MM.1S (cell line): Measurements from ENCODE around the gene CST8.

Experiments used
- DNase-seq: peaks from one replicate; pipeline ENCODE4 v3.0.0-alpha.2; 2015
- H2AFZ ChIP-seq: fragments of 300-600 bp; sonication (generic); 2 replicates; pipeline ENCODE4 v1.6.0; 2016; ENCODE audit warnings: antibody characterized with exemption, low read length
- H3F3A ChIP-seq: fragments of 300-600 bp; sonication (generic); 2 replicates; pipeline ENCODE4 v1.6.1; 2016; ENCODE audit warnings: mild to moderate bottlenecking, antibody characterized with exemption, low read length, moderate library complexity, mixed read lengths; ENCODE audit not compliant: insufficient read depth
- H3K27ac ChIP-seq: fragments of 300-600 bp; sonication (generic); 2 replicates; pipeline ENCODE4 v1.5.1; 2016; ENCODE audit warnings: mild to moderate bottlenecking, low read length
- H3K27me3 ChIP-seq: fragments of 300-600 bp; sonication (generic); replicated peaks from 2 replicates; pipeline ENCODE4 v1.6.0; 2016; ENCODE audit warnings: low read length; ENCODE audit not compliant: insufficient read depth
- H3K36me3 ChIP-seq: fragments of 300-600 bp; sonication (generic); replicated peaks from 2 replicates; pipeline ENCODE4 v1.6.1; 2016; ENCODE audit warnings: mild to moderate bottlenecking, low read length, mixed read lengths; ENCODE audit not compliant: insufficient read depth
- H3K4me1 ChIP-seq: fragments of 300-600 bp; sonication (generic); 2 replicates; pipeline ENCODE4 v1.6.1; 2016; ENCODE audit warnings: low read length, mixed read lengths
- H3K4me2 ChIP-seq: fragments of 300-600 bp; sonication (generic); 2 replicates; pipeline ENCODE4 v1.6.0; 2016; ENCODE audit warnings: low read depth, low read length
- H3K4me3 ChIP-seq: fragments of 300-600 bp; sonication (generic); 2 replicates; pipeline ENCODE4 v1.5.1; 2016; ENCODE audit warnings: low read length, mixed read lengths
- H3K79me2 ChIP-seq: fragments of 300-600 bp; sonication (generic); 2 replicates; pipeline ENCODE4 v1.6.1; 2016; ENCODE audit warnings: mixed run types, low read length, mixed read lengths
- H3K9ac ChIP-seq: fragments of 300-600 bp; sonication (generic); 2 replicates; pipeline ENCODE4 v1.6.1; 2016; ENCODE audit warnings: low read length, mixed read lengths
- H3K9me2 ChIP-seq: fragments of 300-600 bp; sonication (generic); replicated peaks from 2 replicates; pipeline ENCODE4 v1.6.1; 2016; ENCODE audit warnings: mild to moderate bottlenecking, low read length, mixed read lengths; ENCODE audit not compliant: insufficient read depth
- H3K9me3 ChIP-seq: fragments of 300-600 bp; sonication (generic); replicated peaks from 2 replicates; pipeline ENCODE4 v1.6.1; 2016; ENCODE audit warnings: mild to moderate bottlenecking, low read length, mixed read lengths; ENCODE audit not compliant: insufficient read depth
- H4K20me1 ChIP-seq: fragments of 300-600 bp; sonication (generic); 2 replicates; pipeline ENCODE4 v1.6.1; 2016; ENCODE audit warnings: mild to moderate bottlenecking, low read length, moderate library complexity, mixed read lengths; ENCODE audit not compliant: insufficient read depth
- CTCF ChIP-seq: fragments of 300-600 bp; sonication (generic); IDR thresholded peaks from 2 replicates; pipeline ENCODE4 v1.5.1; 2016; ENCODE audit warnings: antibody characterized with exemption, low read length, mixed read lengths
- EZH2 ChIP-seq: fragments of 300-600 bp; sonication (generic); optimal IDR thresholded peaks from 2 replicates; pipeline ENCODE3; 2017; ENCODE audit warnings: low read depth, mild to moderate bottlenecking, antibody characterized with exemption, low read length, mixed read lengths
- EZH2phosphoT487 ChIP-seq: fragments of 300-600 bp; sonication (generic); IDR thresholded peaks from 2 replicates; pipeline ENCODE4 v1.6.1; 2018; ENCODE audit warnings: antibody characterized with exemption, low read length

CST8 gene

GRCh38 chr20:23533161-23533560 lies 42.2 kb downstream of the CST8 start:
- Histone ChIP-seq H3K9me3 (no peaks in the 10 kb centered on the region), H3K4me1 (peaks cover 18% of the 10 kb centered on the region), H3F3A (peaks cover 8% of the 10 kb centered on the region; the same call in 1 of the 2 replicates), H3K4me3 (no peak overlapping the region), H3K27me3 (no peaks in the 10 kb centered on the region), H3K9me2 (no peaks in the 10 kb centered on the region), H3K4me2 (no peak overlapping the region), H2AFZ (no peak overlapping the region), H3K9ac (no peak overlapping the region), H3K79me2 (no peaks in the 10 kb centered on the region), H3K27ac (no peak overlapping the region), H3K36me3 (no peaks in the 10 kb centered on the region), H4K20me1 (no peaks in the 10 kb centered on the region)
- DNase-seq: no peak
- TF ChIP-seq EZH2: no peak
- no peak for TF ChIP-seq CTCF
- no peak for TF ChIP-seq EZH2phosphoT487

GRCh38 chr20:23534801-23535593 lies 44.1 kb downstream of the CST8 start:
- H3K27ac ChIP-seq: no peak overlapping the region
- H3F3A ChIP-seq: peaks cover 8% of the 10 kb centered on the region; the same call in 1 of the 2 replicates
- no peak for TF ChIP-seq CTCF
- TF ChIP-seq EZH2phosphoT487: no peak
- TF ChIP-seq EZH2: no peak
- H3K9ac ChIP-seq: no peak overlapping the region
- H3K79me2 ChIP-seq: no peaks in the 10 kb centered on the region
- no peaks in the 10 kb centered on the region for H3K9me3 ChIP-seq
- H3K4me2 ChIP-seq: no peak overlapping the region
- H2AFZ ChIP-seq: no peak overlapping the region
- DNase-seq: no peak
- peaks cover 18% of the 10 kb centered on the region for H3K4me1 ChIP-seq
- no peaks in the 10 kb centered on the region for H3K9me2 ChIP-seq
- no peaks in the 10 kb centered on the region for H3K27me3 ChIP-seq
- no peak overlapping the region for H3K4me3 ChIP-seq
- H4K20me1 ChIP-seq: no peaks in the 10 kb centered on the region
- no peaks in the 10 kb centered on the region for H3K36me3 ChIP-seq

- Histone ChIP-seq H3F3A (peaks cover under 1% of the 10 kb centered on the region; the same call in 1 of the 2 replicates), H3K79me2 (no peaks in the 10 kb centered on the region), H3K9ac (no peak overlapping the region), H3K27ac (no peak overlapping the region), H4K20me1 (no peaks in the 10 kb centered on the region), H3K4me3 (no peak overlapping the region), H3K27me3 (no peaks in the 10 kb centered on the region), H2AFZ (no peak overlapping the region), H3K36me3 (no peaks in the 10 kb centered on the region), H3K9me2 (no peaks in the 10 kb centered on the region), H3K4me2 (no peak overlapping the region), H3K4me1 (peaks cover 5% of the 10 kb centered on the region), H3K9me3 (no peaks in the 10 kb centered on the region)
- DNase-seq: no peak
- no peak for TF ChIP-seq CTCF
- no peak for TF ChIP-seq EZH2phosphoT487
Measured at GRCh38 chr20:23536328-23536974, 45.5 kb downstream of the CST8 start.
